ENCODE measurements around the gene KCNT1. TPM values are rescaled to one million over a fixed set of nuclear protein-coding genes. Genes with fewer than 3 reads are reported as not detected.

The KCNT1 gene
- total RNA-seq, 1 experiment from 2014 or later = 0.17 TPM

- Histone ChIP-seq H3K9me3 (ENCODE audit: control insufficient read depth in 1 of 2, insufficient read depth in 1 of 2, low read depth in 1 of 2, low read length in 2 of 2) (no peaks in the 10 kb centered on the region), H3K4me2 (ENCODE audit: low read length) (no peak overlapping the region), H3K9me2 (ENCODE audit: insufficient read depth) (no peaks in the 10 kb centered on the region), H3K4me1 (ENCODE audit: control insufficient read depth in 1 of 2, insufficient read depth in 2 of 2, low read length in 2 of 2) (peaks cover 0 to 4% of the 10 kb centered on the region in 2 experiments; a peak in 1 of 4 replicates), H3K27ac (ENCODE audit: low read depth, low read length) (no peak overlapping the region), H3K4me3 (replicated peaks in 1 of 2; ENCODE audit: low read depth in 1 of 2, low read length in 2 of 2) (no peak overlapping the region), H3K27me3 (ENCODE audit: insufficient read depth, low read length) (no peaks in the 10 kb centered on the region), H4K20me1 (ENCODE audit: insufficient read depth) (no peaks in the 10 kb centered on the region), H2AFZ (ENCODE audit: low read depth, low read length, poor library complexity, severe bottlenecking) (no peak overlapping the region), H3K9ac (ENCODE audit: low read length) (no peak overlapping the region), H3K36me3 (ENCODE audit: control insufficient read depth in 1 of 2, insufficient read depth in 2 of 2, low read length in 2 of 2) (no peaks in the 10 kb centered on the region), H3K79me2 (ENCODE audit: insufficient read depth, low read length) (no peaks in the 10 kb centered on the region)
- ChIA-PET POLR2A (no interaction called here), RAD21 (ENCODE audit: low non-redundant PET in 1 of 2, low total read pairs in 2 of 2, uncharacterized antibody in 2 of 2, unreplicated experiment in 2 of 2) (no interaction called here), CTCF (interaction anchor here (0.7 to 2.6 kb wide), 3 partner anchors 8 to 326 kb away, joined by 3 to 7 read pairs (median 4); no protein-coding TSS in a partner anchor)
- no TSS peak for BruUV-seq (replicated peaks)
- TF ChIP-seq, protein P1, sequence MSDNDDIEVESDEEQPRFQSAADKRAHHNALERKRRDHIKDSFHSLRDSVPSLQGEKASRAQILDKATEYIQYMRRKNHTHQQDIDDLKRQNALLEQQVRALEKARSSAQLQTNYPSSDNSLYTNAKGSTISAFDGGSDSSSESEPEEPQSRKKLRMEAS (IDR thresholded peaks at IDR 0.05) = no peak
- TF ChIP-seq POLR2AphosphoS5 (IDR thresholded peaks at IDR 0.05; ENCODE audit: low read depth, low read length) (no peak), JUND (IDR thresholded peaks at IDR 0.05) (no peak), CEBPB (IDR thresholded peaks at IDR 0.05; ENCODE audit: low read depth) (no peak), EGR1 (IDR thresholded peaks at IDR 0.05; ENCODE audit: low read depth) (no peak), SIN3A (IDR thresholded peaks at IDR 0.05; ENCODE audit: low read depth) (no peak), EZH2phosphoT487 (IDR thresholded peaks at IDR 0.05; ENCODE audit: borderline replicate concordance) (no peak), SP1 (IDR thresholded peaks at IDR 0.05; ENCODE audit: low read depth) (no peak), ELF1 (IDR thresholded peaks at IDR 0.05; ENCODE audit: borderline replicate concordance, low read depth) (no peak), TCF7L2 (IDR thresholded peaks at IDR 0.05; ENCODE audit: borderline replicate concordance, extremely low read depth, insufficient read depth, insufficient read length) (no peak), SRF (IDR thresholded peaks at IDR 0.05; ENCODE audit: low read depth) (no peak), CTCF (IDR thresholded peaks at IDR 0.05 in 2 of 3, conservative IDR thresholded peaks at IDR 0.05 in 1 of 3; ENCODE audit: borderline replicate concordance in 1 of 3, insufficient read depth in 1 of 3, low read depth in 2 of 3, low read length in 2 of 3) (no peak), ZFX (IDR thresholded peaks at IDR 0.05) (no peak), POLR2A (IDR thresholded peaks at IDR 0.05; ENCODE audit: borderline replicate concordance, extremely low read depth, insufficient read depth, insufficient read length) (no peak), CBX3 (IDR thresholded peaks at IDR 0.05; ENCODE audit: low read depth) (no peak)
- TF ChIP-seq, protein P2, sequence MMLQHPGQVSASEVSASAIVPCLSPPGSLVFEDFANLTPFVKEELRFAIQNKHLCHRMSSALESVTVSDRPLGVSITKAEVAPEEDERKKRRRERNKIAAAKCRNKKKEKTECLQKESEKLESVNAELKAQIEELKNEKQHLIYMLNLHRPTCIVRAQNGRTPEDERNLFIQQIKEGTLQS (IDR thresholded peaks at IDR 0.05) = no peak
- TF ChIP-seq, protein P3, sequence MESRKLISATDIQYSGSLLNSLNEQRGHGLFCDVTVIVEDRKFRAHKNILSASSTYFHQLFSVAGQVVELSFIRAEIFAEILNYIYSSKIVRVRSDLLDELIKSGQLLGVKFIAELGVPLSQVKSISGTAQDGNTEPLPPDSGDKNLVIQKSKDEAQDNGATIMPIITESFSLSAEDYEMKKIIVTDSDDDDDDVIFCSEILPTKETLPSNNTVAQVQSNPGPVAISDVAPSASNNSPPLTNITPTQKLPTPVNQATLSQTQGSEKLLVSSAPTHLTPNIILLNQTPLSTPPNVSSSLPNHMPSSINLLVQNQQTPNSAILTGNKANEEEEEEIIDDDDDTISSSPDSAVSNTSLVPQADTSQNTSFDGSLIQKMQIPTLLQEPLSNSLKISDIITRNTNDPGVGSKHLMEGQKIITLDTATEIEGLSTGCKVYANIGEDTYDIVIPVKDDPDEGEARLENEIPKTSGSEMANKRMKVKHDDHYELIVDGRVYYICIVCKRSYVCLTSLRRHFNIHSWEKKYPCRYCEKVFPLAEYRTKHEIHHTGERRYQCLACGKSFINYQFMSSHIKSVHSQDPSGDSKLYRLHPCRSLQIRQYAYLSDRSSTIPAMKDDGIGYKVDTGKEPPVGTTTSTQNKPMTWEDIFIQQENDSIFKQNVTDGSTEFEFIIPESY (IDR thresholded peaks at IDR 0.05; ENCODE audit: extremely low read depth, insufficient replicate concordance, low read length) = no peak
- DNase-seq (ENCODE audit: low read depth, low spot score) (no peak), ATAC-seq (0 out of 2 replicates have a peak, but pooled peaks have one; percentile 21)
- intact Hi-C loops (cut with micrococcal nuclease) = loop anchor here (1.0 kb wide), 1 partner anchor 326 kb away; no protein-coding TSS in a partner anchor
Measured at GRCh38 chr9:135796784-135797485, 95.0 kb downstream of the KCNT1 start.

Data from HCT116 (cell line).